Tibial nerve (tissue), 3 donors: Measurements from ENCODE around the gene EMC9.

Experiments used
- POLR2A ChIP-seq, 2 donors: fragments of 450-650 bp; IDR thresholded peaks; one replicate each; pipeline ENCODE4 v1.6.1; 2017; ENCODE audit warnings: antibody characterized with exemption in 2 of 2, mild to moderate bottlenecking in 2 of 2, moderate library complexity in 2 of 2
- TF ChIP-seq, protein P1 (sequence below), 5 experiments: fragments of 200-600 bp in 3 of 5; fragments of 450-650 bp in 2 of 5; sonication (generic) in 3 of 5; IDR thresholded peaks; one replicate each; pipeline ENCODE4 v1.5.1; 2016 to 2019; ENCODE audit warnings: antibody characterized with exemption in 5 of 5, mild to moderate bottlenecking in 3 of 5, moderate library complexity in 2 of 5

DNA sequence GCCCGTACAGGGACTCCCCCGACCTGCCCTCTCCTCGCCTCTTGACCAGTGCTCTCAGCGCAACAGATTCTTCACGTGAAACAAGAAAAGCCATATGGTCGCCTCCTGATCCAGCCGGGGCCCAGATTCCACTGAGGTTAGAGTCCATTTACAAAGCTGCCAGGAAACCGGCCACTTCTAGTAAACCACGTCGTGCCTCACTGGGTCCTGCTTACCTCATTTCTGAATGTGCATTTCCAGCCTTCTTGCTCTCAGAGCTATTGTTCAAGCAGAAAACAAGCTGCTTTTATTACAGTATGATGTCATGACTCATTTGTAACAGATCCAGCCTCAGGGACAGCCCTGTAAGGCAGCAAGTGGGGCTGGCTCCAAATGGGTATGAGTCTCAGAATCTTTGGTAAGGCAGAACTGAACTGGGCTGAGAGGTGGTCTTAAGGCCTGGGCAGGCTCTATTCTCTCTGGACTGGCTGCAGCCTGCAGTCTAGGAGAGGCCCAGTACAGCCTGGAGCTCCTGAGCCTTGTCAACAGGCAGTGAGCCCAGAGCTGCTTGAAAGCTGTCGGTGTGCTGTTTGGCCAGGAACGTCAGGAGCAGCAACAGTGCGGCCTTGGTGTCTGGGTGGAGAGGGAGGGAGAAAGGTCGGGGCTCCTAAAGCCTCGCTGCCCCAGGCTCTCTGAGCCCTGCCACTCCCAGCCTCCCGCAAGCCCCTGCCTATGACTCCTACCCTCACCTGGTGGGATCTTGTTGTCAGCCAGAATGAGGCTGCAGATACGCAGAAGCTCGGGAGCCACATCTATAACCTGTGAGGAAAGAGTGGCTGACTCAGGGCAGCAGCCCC lies 38.8 kb upstream of the EMC9 start:
- TF ChIP-seq, protein P1, sequence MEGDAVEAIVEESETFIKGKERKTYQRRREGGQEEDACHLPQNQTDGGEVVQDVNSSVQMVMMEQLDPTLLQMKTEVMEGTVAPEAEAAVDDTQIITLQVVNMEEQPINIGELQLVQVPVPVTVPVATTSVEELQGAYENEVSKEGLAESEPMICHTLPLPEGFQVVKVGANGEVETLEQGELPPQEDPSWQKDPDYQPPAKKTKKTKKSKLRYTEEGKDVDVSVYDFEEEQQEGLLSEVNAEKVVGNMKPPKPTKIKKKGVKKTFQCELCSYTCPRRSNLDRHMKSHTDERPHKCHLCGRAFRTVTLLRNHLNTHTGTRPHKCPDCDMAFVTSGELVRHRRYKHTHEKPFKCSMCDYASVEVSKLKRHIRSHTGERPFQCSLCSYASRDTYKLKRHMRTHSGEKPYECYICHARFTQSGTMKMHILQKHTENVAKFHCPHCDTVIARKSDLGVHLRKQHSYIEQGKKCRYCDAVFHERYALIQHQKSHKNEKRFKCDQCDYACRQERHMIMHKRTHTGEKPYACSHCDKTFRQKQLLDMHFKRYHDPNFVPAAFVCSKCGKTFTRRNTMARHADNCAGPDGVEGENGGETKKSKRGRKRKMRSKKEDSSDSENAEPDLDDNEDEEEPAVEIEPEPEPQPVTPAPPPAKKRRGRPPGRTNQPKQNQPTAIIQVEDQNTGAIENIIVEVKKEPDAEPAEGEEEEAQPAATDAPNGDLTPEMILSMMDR (IDR thresholded peaks at IDR 0.05) = no peak
- peak in 1 of 2 donors; percentile 22 for TF ChIP-seq POLR2A (IDR thresholded peaks at IDR 0.05)
